K562 (cell line): ENCODE results near the gene TP53TG5. TPM values are rescaled to one million over a fixed set of nuclear protein-coding genes. Genes with fewer than 3 reads are reported as not detected.
A peak's percentile ranks its signal among the peaks of the same experiment; 100 is the strongest.

Experiments used
- ATAC-seq: fragments of 200-7000 bp; cut with Tn5 transposase; 3 replicates; pipeline ENCODE4 v1.9.1; 2020; ENCODE audit warnings: moderate library complexity
- BruUV-seq: library from RNA; stranded (reverse); fragments of 400-500 nt; replicated peaks from 2 replicates; lab custom pipeline; 2021; lab: Mats Ljungman, UMichigan
- CTCF ChIA-PET: fragments of 300-600 bp; formaldehyde crosslinking; extraction: SDS; loops from one replicate; lab custom pipeline; 2021; ENCODE audit warnings: low intra/inter-chr PET ratio; lab: Yijun Ruan, JAX
- POLR2A ChIA-PET: fragments of 300-600, 350-650 bp; sonication (Branson Sonifier 250); formaldehyde crosslinking; extraction: SDS; loops from one replicate; lab custom pipeline; 2021; ENCODE audit warnings: antibody characterized with exemption, inconsistent platforms; lab: Yijun Ruan, JAX
- DNase-seq, 4 experiments: peaks; one replicate each; pipeline versions ENCODE4 v3.0.0 to v3.0.0-alpha.2; 2011 to 2018; ENCODE audit warnings: low spot score in 3 of 4, mixed read lengths in 3 of 4; ENCODE audit errors: extremely low read depth in 1 of 4
- FAIRE-seq: peaks from 2 replicates; lab custom pipeline; 2011; peaks lifted over from hg19 to GRCh38; lab: Jason Lieb, UNC
- H2AFZ ChIP-seq: 2 replicates; pipeline ENCODE4 v1.6.0; 2011; ENCODE audit warnings: low read depth, low read length, control low read depth, inconsistent platforms
- H3K27ac ChIP-seq: fragments of 200-600 bp; 3 replicates; pipeline ENCODE4 v1.8.0; 2011; ENCODE audit warnings: low read depth, mild to moderate bottlenecking, control low read depth, inconsistent platforms, low read length, moderate library complexity, mixed read lengths; ENCODE audit errors: extremely low read depth
- H3K27me3 ChIP-seq, 2 experiments: fragments of 300-600 bp in 1 of 2; 2 replicates in 1 of 2; 3 replicates in 1 of 2; pipeline versions ENCODE4 v1.6.0 to v1.8.0; 2011; ENCODE audit warnings: inconsistent platforms in 2 of 2, low read length in 2 of 2, mild to moderate bottlenecking in 1 of 2, mixed read lengths in 1 of 2, moderate library complexity in 1 of 2; ENCODE audit not compliant: control insufficient read depth in 2 of 2, insufficient read depth in 2 of 2
- H3K36me3 ChIP-seq: fragments of 300-600 bp; 3 replicates; pipeline ENCODE4 v1.8.0; 2011; ENCODE audit warnings: mild to moderate bottlenecking, low read length, inconsistent platforms; ENCODE audit not compliant: control insufficient read depth, insufficient read depth
- H3K4me1 ChIP-seq, 2 experiments: fragments of 200-600 bp in 1 of 2; replicated peaks in 1 of 2; 2 replicates in 1 of 2; 3 replicates in 1 of 2; pipeline versions ENCODE4 v1.5.1 to v1.8.0; 2011; ENCODE audit warnings: inconsistent platforms in 2 of 2, low read length in 2 of 2, mild to moderate bottlenecking in 1 of 2, mixed read lengths in 1 of 2, moderate library complexity in 1 of 2; ENCODE audit not compliant: control insufficient read depth in 2 of 2, insufficient read depth in 2 of 2
- H3K4me2 ChIP-seq: 2 replicates; pipeline ENCODE4 v1.6.1; 2011; ENCODE audit warnings: low read length, control low read depth, inconsistent platforms, mixed read lengths; ENCODE audit not compliant: insufficient read depth
- H3K4me3 ChIP-seq: fragments of 200-600 bp; sonication (generic), shearing (Covaris generic); 2 replicates; pipeline ENCODE4 v1.5.1; 2016; ENCODE audit warnings: control low read depth, inconsistent platforms
- H3K79me2 ChIP-seq: fragments of 200-600 bp; 3 replicates; pipeline ENCODE4 v1.8.0; 2011; ENCODE audit warnings: low read length, inconsistent platforms; ENCODE audit not compliant: control insufficient read depth, insufficient read depth
- H3K9ac ChIP-seq, 2 experiments: 2 replicates each; pipeline versions ENCODE4 v1.6.0 to v1.6.1; 2011; ENCODE audit warnings: low read depth in 2 of 2, low read length in 2 of 2, control low read depth in 1 of 2, inconsistent platforms in 1 of 2, mild to moderate bottlenecking in 1 of 2, mixed read lengths in 1 of 2; ENCODE audit not compliant: insufficient read depth in 1 of 2
- H3K9me1 ChIP-seq: one replicate; pipeline ENCODE4 v1.6.0; 2011; ENCODE audit warnings: inconsistent platforms, mild to moderate bottlenecking, low read length, moderate library complexity; ENCODE audit not compliant: control insufficient read depth, insufficient read depth
- H3K9me3 ChIP-seq: replicated peaks from 2 replicates; pipeline ENCODE4 v1.5.1; 2011; ENCODE audit warnings: low read depth, low read length, inconsistent platforms; ENCODE audit not compliant: control insufficient read depth, insufficient read depth
- H4K20me1 ChIP-seq: replicated peaks from 2 replicates; pipeline ENCODE4 v1.6.1; 2011; ENCODE audit warnings: low read length, inconsistent platforms, mixed read lengths; ENCODE audit not compliant: control insufficient read depth, insufficient read depth
- CREB3L1 ChIP-seq: fragments of 450-650 bp; IDR thresholded peaks from 2 replicates; pipeline ENCODE4 v1.6.1; 2014; ENCODE audit warnings: low read depth, mild to moderate bottlenecking, moderate library complexity, borderline replicate concordance
- EP300 ChIP-seq: IDR thresholded peaks from 2 replicates; pipeline ENCODE4 v1.6.1; 2012; ENCODE audit warnings: low read length, improper control_type of control experiment
- HNRNPUL1 ChIP-seq: fragments of 200-400 bp; formaldehyde crosslinking; IDR thresholded peaks from 2 replicates; pipeline ENCODE4 v1.6.1; 2017; ENCODE audit warnings: low read length
- KLF13 ChIP-seq: fragments of 450-650 bp; IDR thresholded peaks from 2 replicates; pipeline ENCODE4 v1.6.1; 2016; ENCODE audit warnings: missing genetic modification characterization, low read depth, mild to moderate bottlenecking, missing compliant biosample characterization, moderate library complexity, borderline replicate concordance
- MAFG ChIP-seq: fragments of 450-650 bp; conservative IDR thresholded peaks from 2 replicates; pipeline ENCODE4 v1.6.1; 2016; ENCODE audit warnings: missing genetic modification characterization, missing compliant biosample characterization
- POLR2AphosphoS5 ChIP-seq: IDR thresholded peaks from 2 replicates; pipeline ENCODE4 v1.6.1; 2011; ENCODE audit warnings: mild to moderate bottlenecking, low read depth, low read length, moderate library complexity; ENCODE audit not compliant: control insufficient read depth, insufficient read depth
- PREB ChIP-seq: sonication (generic); formaldehyde crosslinking; IDR thresholded peaks from 2 replicates; pipeline ENCODE4 v1.8.1; 2023; ENCODE audit warnings: mild to moderate bottlenecking, missing genetic modification reagents
- RNF2 ChIP-seq: sonication (generic); IDR thresholded peaks from 2 replicates; pipeline ENCODE4 v1.6.1; 2016
- SMARCB1 ChIP-seq: IDR thresholded peaks from 2 replicates; pipeline ENCODE4 v1.6.1; 2011; ENCODE audit warnings: improper control_type of control experiment, low read depth; ENCODE audit not compliant: insufficient read length
- ZFP91 ChIP-seq: sonication (generic); formaldehyde crosslinking; IDR thresholded peaks from 2 replicates; pipeline ENCODE4 v1.8.0; 2022; ENCODE audit warnings: mild to moderate bottlenecking, missing genetic modification reagents
- ZNF277 ChIP-seq: fragments of 250-450 bp; sonication (Bioruptor Pico); IDR thresholded peaks from 2 replicates; pipeline ENCODE4 v1.8.0; 2022; ENCODE audit warnings: inconsistent platforms, mild to moderate bottlenecking, moderate library complexity, borderline replicate concordance
- ZZZ3 ChIP-seq: fragments of 450-650 bp; IDR thresholded peaks from 2 replicates; pipeline ENCODE4 v1.6.1; 2016; ENCODE audit warnings: antibody characterized with exemption, mild to moderate bottlenecking, moderate library complexity
- WGBS: fragments of 100-300 bp; shearing (Covaris generic); methylation state at CpG from one replicate; pipeline ENCODE4 v1.1.6; 2016; ENCODE audit warnings: low coverage, mixed read lengths; ENCODE audit not compliant: insufficient coverage; ENCODE audit errors: missing lambda C conversion rate; 5-methylcytosine and 5-hydroxymethylcytosine counted together
- in situ Hi-C: fragments of 300-500 bp; cut with MboI; formaldehyde crosslinking; loops from 4 replicates; pipeline ENCODE4 v1.15.0; 2018; ENCODE audit warnings: inconsistent platforms, mixed read lengths
- intact Hi-C: fragments of 100-400 bp; cut with micrococcal nuclease; formaldehyde crosslinking; loops from 2 replicates; pipeline ENCODE4 v1.14.2; 2022
- polyA plus RNA-seq, 8 experiments: library from polyadenylated mRNA; depleted of rRNA in 4 of 8; stranded (reverse) in 5 of 8; unstranded in 3 of 8; fragments of >200 nt; fragmentation: Nextera tagmentation in 2 of 8; fragmentation: Illumina TruSeq in 1 of 8; extraction: Ambion mirVana in 2 of 8; extraction: Trizol in 1 of 8; gene quantifications; 2 replicates each; pipeline versions ENCODE4 v1.2.1 to v1.2.3, GENCODE V29; 2011 to 2014; ENCODE audit warnings: inconsistent platforms in 1 of 8, missing spikeins in 1 of 8
- total RNA-seq, 7 experiments: library from RNA; depleted of rRNA in 6 of 7; stranded (reverse); fragments of >200 nt in 6 of 7; fragmentation: Illumina TruSeq in 2 of 7; extraction: Trizol in 2 of 7; gene quantifications; 2 replicates each; pipeline versions ENCODE4 v1.2.1 to v1.2.3, GENCODE V29; 2011 to 2021; ENCODE audit warnings: low replicate concordance in 1 of 7

Gene TP53TG5
- total and polyA plus RNA-seq, 9 of the 15 experiments (the other 6 are each of a cell fraction or from before 2014, with no cell fraction given) = 0.04 to 0.05 (median 0.04) TPM; not detected in 6

- BruUV-seq = TSS peak; percentile 36
- H3K4me2 ChIP-seq = peak overlapping the region; percentile 98
- DNase-seq = no peak
- H3K79me2 ChIP-seq = peaks cover 20% of the 10 kb centered on the region
- H3K9me1 ChIP-seq = no peaks in the 10 kb centered on the region
- peak; percentile 76 for FAIRE-seq
- in situ Hi-C loops (no loop called here), intact Hi-C loops (loop anchor here (2.0 to 10.0 kb wide), 3 partner anchors 41 to 611 kb away; partner anchors contain the start of gene ZNF335)
- ChIA-PET CTCF (interaction anchor here (0.9 to 2.3 kb wide), 2 partner anchors 73 to 407 kb away, joined by 3 to 12 read pairs; no protein-coding TSS in a partner anchor), POLR2A (interaction anchor here (0.6 to 2.5 kb wide), 14 partner anchors 9 to 407 kb away, joined by 3 to 38 read pairs (median 3); partner anchors contain the start of genes SDC4 and TP53TG5)
- H3K27ac ChIP-seq = peak overlapping the region; percentile 98; the same call in 2 of the 3 replicates
- H3K4me3 ChIP-seq = peak overlapping the region; percentile 81
- H2AFZ ChIP-seq = peak overlapping the region; percentile 100
- no peaks in the 10 kb centered on the region for H3K9me3 ChIP-seq
- H3K9ac ChIP-seq = peak overlapping the region; percentile 96 to 98
- no peak for ATAC-seq
- H3K4me1 ChIP-seq = peaks cover 11 to 15% of the 10 kb centered on the region in 2 experiments
- H3K36me3 ChIP-seq = peaks cover 39% of the 10 kb centered on the region
- no peaks in the 10 kb centered on the region for H4K20me1 ChIP-seq
- 10% methylated on average over 23 of the region's 23 CpGs for WGBS
- no peaks in the 10 kb centered on the region for H3K27me3 ChIP-seq
- TF ChIP-seq MAFG (tag) = no peak
- no peak for TF ChIP-seq POLR2AphosphoS5
- no peak for TF ChIP-seq ZZZ3
- no peak for TF ChIP-seq CREB3L1
- no peak for TF ChIP-seq EP300
- no peak for TF ChIP-seq HNRNPUL1
- TF ChIP-seq PREB (CRISPR knock-in tag) = 0 out of 2 replicates have a peak, but pooled peaks have one; percentile 40
- no peak for TF ChIP-seq RNF2
- no peak for TF ChIP-seq SMARCB1
- no peak for TF ChIP-seq ZFP91 (CRISPR knock-in tag)
- TF ChIP-seq ZNF277 = no peak
- no peak for TF ChIP-seq KLF13
These were observed 14.3 kb downstream of the TP53TG5 start for GRCh38 chr20:45363611-45364492.
